Neural cell (in vitro differentiated cells): Measurements from ENCODE around the gene GPR15LG. TPM values are rescaled to one million over a fixed set of nuclear protein-coding genes. Genes with fewer than 3 reads are reported as not detected.
"Not testable (repeated sequence)": the region's sequence is repeated elsewhere in the genome, so short reads cannot be mapped to it uniquely, and the experiment has no call there.

ENCODE experiments used
- H2AFZ ChIP-seq: fragments of 200-600, 300-800 bp; sonication (generic), shearing (Covaris generic); 2 replicates; pipeline ENCODE4 v1.6.0; 2014; ENCODE audit warnings: low read depth, mild to moderate bottlenecking, antibody characterized with exemption, low read length, moderate library complexity
- H3F3A ChIP-seq: fragments of 200-600 bp; shearing (Covaris generic); 2 replicates; pipeline ENCODE4 v1.6.1; 2016; ENCODE audit warnings: mild to moderate bottlenecking, moderate library complexity, mixed read lengths, antibody characterized with exemption, low read length; ENCODE audit not compliant: insufficient read depth, poor library complexity, severe bottlenecking
- H3K27ac ChIP-seq: fragments of 200-600, 300-800 bp; sonication (generic), shearing (Covaris generic); 2 replicates; pipeline ENCODE4 v1.5.1; 2014; ENCODE audit warnings: mild to moderate bottlenecking, low read length, moderate library complexity
- H3K27me3 ChIP-seq: fragments of 300-800, 200-600 bp; sonication (generic), shearing (Covaris generic); 2 replicates; pipeline ENCODE4 v1.6.0; 2014; ENCODE audit warnings: mild to moderate bottlenecking, low read depth, low read length, moderate library complexity; ENCODE audit not compliant: insufficient read depth
- H3K36me3 ChIP-seq: fragments of 300-800, 200-600 bp; sonication (generic), shearing (Covaris generic); 2 replicates; pipeline ENCODE4 v1.5.1; 2014; ENCODE audit warnings: mild to moderate bottlenecking, antibody characterized with exemption, low read length, moderate library complexity; ENCODE audit not compliant: insufficient read depth
- H3K4me2 ChIP-seq: fragments of 300-800, 200-600 bp; sonication (generic), shearing (Covaris generic); 2 replicates; pipeline ENCODE4 v1.6.0; 2014; ENCODE audit warnings: mild to moderate bottlenecking, low read length
- H3K4me3 ChIP-seq: fragments of 300-800, 200-600 bp; sonication (generic), shearing (Covaris generic); 2 replicates; pipeline ENCODE4 v1.5.1; 2014; ENCODE audit warnings: mild to moderate bottlenecking, low read length, moderate library complexity
- H3K79me2 ChIP-seq: fragments of 200-600 bp; shearing (Covaris generic); replicated peaks from 2 replicates; pipeline ENCODE4 v1.6.0; 2014; ENCODE audit warnings: mild to moderate bottlenecking, low read length, moderate library complexity; ENCODE audit not compliant: insufficient read depth
- H3K9ac ChIP-seq: fragments of 300-800, 200-600 bp; sonication (generic), shearing (Covaris generic); 2 replicates; pipeline ENCODE4 v1.6.1; 2016; ENCODE audit warnings: mild to moderate bottlenecking, low read length, mixed read lengths
- H3K9me2 ChIP-seq: fragments of 200-600 bp; shearing (Covaris generic); 2 replicates; pipeline ENCODE4 v1.6.1; 2016; ENCODE audit warnings: mild to moderate bottlenecking, low read length, mixed read lengths; ENCODE audit not compliant: insufficient read depth
- H3K9me3 ChIP-seq: fragments of 200-600, 300-800 bp; sonication (generic), shearing (Covaris generic); 2 replicates; pipeline ENCODE4 v1.6.1; 2016; ENCODE audit warnings: mild to moderate bottlenecking, mixed run types, low read length, moderate library complexity, mixed read lengths
- H4K20me1 ChIP-seq: fragments of 200-600 bp; shearing (Covaris generic); 2 replicates; pipeline ENCODE4 v1.6.1; 2016; ENCODE audit warnings: mild to moderate bottlenecking, mixed run types; ENCODE audit not compliant: insufficient read depth
- EP300 ChIP-seq: fragments of 450-650 bp; conservative IDR thresholded peaks from 2 replicates; pipeline ENCODE4 v1.6.1; 2014; ENCODE audit warnings: antibody characterized with exemption, mild to moderate bottlenecking, moderate library complexity; ENCODE audit not compliant: poor library complexity, severe bottlenecking
- EZH2 ChIP-seq: fragments of 200-600, 300-800 bp; shearing (Covaris generic), sonication (generic); IDR thresholded peaks from 2 replicates; pipeline ENCODE4 v1.6.1; 2014; ENCODE audit warnings: antibody characterized with exemption, low read length, borderline replicate concordance, mild to moderate bottlenecking; ENCODE audit not compliant: insufficient read depth, poor library complexity, severe bottlenecking
- MXI1 ChIP-seq: fragments of 450-650 bp; conservative IDR thresholded peaks from 2 replicates; pipeline ENCODE4 v1.6.1; 2014; ENCODE audit warnings: antibody characterized with exemption, mild to moderate bottlenecking; ENCODE audit not compliant: poor library complexity, severe bottlenecking
- POLR2AphosphoS5 ChIP-seq: IDR thresholded peaks from 2 replicates; pipeline ENCODE4 v1.6.1; 2012
- RAD21 ChIP-seq: fragments of 450-650 bp; conservative IDR thresholded peaks from 2 replicates; pipeline ENCODE4 v1.6.1; 2014; ENCODE audit warnings: antibody characterized with exemption, mild to moderate bottlenecking, moderate library complexity
- SMC3 ChIP-seq: fragments of 450-650 bp; conservative IDR thresholded peaks from 2 replicates; pipeline ENCODE4 v1.6.1; 2014; ENCODE audit warnings: antibody characterized with exemption, mild to moderate bottlenecking, moderate library complexity; ENCODE audit not compliant: poor library complexity
- TAF1 ChIP-seq: IDR thresholded peaks from 2 replicates; pipeline ENCODE4 v1.6.1; 2012; ENCODE audit warnings: low read depth
- polyA plus RNA-seq: library from polyadenylated mRNA; depleted of rRNA; stranded (reverse); fragments of >200 nt; gene quantifications from 2 replicates; pipeline ENCODE4 v1.2.3, GENCODE V29; 2014
- TF ChIP-seq, protein P1 (sequence below): fragments of 450-650 bp; IDR thresholded peaks from 2 replicates; pipeline ENCODE4 v1.5.1; 2014; ENCODE audit warnings: antibody characterized with exemption, mild to moderate bottlenecking, moderate library complexity; ENCODE audit not compliant: poor library complexity, severe bottlenecking
- TF ChIP-seq, protein P2 (sequence below): IDR thresholded peaks from 2 replicates; pipeline ENCODE4 v1.6.1; 2012; ENCODE audit warnings: borderline replicate concordance

The GPR15LG gene
- polyA plus RNA-seq, 1 donor from 2014 or later, result not detected

DNA sequence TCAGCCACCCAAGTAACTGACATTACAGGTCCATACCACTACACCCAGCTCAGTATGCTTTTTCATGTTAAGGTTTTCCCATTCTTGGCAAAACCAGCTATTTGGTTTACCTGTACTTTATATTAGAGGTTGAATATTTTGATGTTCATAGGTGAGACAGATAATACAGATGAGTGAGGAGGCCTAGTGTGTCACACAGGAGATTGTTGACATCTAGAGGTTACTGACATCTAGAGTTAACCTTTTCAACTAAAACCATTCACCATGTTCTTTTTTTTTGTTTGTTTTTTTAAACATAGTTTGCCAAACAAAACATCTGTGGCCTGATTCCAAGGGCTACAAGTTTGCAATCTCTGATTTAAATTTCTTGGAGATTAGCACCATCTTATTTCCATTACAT is 26.3 kb upstream of the GPR15LG start:
- Histone ChIP-seq H3K4me3 (no peak overlapping the region), H3K9ac (no peak overlapping the region), H3K9me3 (no peaks in the 10 kb centered on the region), H3K36me3 (peaks cover 7% of the 10 kb centered on the region), H4K20me1 (no peaks in the 10 kb centered on the region), H3K9me2 (no peaks in the 10 kb centered on the region), H3F3A (no peaks in the 10 kb centered on the region), H3K79me2 (peaks cover 5% of the 10 kb centered on the region), H2AFZ (no peak overlapping the region), H3K4me2 (no peak overlapping the region), H3K27ac (no peak overlapping the region), H3K27me3 (no peaks in the 10 kb centered on the region)
- no peak for TF ChIP-seq POLR2AphosphoS5
- no peak for TF ChIP-seq RAD21
- no peak for TF ChIP-seq EP300
- TF ChIP-seq MXI1, result no peak
- no peak for TF ChIP-seq SMC3

DNA sequence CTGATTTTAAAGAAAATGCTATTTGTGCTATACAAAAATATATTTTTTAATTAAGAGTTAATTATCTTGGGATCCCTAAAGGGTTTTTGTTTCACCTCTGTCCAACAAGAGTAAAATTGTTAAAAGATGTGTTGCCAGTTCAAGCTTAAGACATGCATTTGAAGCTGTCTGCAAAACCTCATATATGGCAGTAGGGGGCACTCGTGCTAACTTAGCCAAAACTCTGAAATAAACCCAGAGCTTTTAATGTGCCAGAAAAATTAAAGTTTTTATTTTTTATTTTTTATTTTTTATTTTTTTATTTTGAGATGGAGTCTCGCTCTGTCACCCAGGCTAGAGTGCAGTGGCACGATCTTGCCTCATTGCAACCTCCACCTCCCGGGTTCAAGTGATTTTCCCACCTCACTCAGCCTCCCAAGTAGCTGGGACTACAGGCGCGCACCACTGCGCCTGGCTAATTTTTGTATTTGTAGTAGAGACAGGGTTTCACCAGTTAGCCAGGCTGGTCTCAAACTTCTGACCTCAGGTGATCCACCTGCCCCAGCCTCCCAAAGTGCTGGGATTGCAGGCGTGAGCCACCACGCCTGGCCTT is 25.5 kb upstream of the GPR15LG start:
- H3K27ac ChIP-seq, H3K79me2 ChIP-seq, H2AFZ ChIP-seq, H3K4me3 ChIP-seq, H3K36me3 ChIP-seq, H4K20me1 ChIP-seq, H3K27me3 ChIP-seq, H3K9me3 ChIP-seq, H3K4me2 ChIP-seq, H3K9ac ChIP-seq, H3F3A ChIP-seq, H3K9me2 ChIP-seq: not testable (repeated sequence)
- TF ChIP-seq, protein P1, sequence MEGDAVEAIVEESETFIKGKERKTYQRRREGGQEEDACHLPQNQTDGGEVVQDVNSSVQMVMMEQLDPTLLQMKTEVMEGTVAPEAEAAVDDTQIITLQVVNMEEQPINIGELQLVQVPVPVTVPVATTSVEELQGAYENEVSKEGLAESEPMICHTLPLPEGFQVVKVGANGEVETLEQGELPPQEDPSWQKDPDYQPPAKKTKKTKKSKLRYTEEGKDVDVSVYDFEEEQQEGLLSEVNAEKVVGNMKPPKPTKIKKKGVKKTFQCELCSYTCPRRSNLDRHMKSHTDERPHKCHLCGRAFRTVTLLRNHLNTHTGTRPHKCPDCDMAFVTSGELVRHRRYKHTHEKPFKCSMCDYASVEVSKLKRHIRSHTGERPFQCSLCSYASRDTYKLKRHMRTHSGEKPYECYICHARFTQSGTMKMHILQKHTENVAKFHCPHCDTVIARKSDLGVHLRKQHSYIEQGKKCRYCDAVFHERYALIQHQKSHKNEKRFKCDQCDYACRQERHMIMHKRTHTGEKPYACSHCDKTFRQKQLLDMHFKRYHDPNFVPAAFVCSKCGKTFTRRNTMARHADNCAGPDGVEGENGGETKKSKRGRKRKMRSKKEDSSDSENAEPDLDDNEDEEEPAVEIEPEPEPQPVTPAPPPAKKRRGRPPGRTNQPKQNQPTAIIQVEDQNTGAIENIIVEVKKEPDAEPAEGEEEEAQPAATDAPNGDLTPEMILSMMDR, result peak; percentile 56
- TF ChIP-seq RAD21 (peak; percentile 56), SMC3 (peak; percentile 54)

DNA sequence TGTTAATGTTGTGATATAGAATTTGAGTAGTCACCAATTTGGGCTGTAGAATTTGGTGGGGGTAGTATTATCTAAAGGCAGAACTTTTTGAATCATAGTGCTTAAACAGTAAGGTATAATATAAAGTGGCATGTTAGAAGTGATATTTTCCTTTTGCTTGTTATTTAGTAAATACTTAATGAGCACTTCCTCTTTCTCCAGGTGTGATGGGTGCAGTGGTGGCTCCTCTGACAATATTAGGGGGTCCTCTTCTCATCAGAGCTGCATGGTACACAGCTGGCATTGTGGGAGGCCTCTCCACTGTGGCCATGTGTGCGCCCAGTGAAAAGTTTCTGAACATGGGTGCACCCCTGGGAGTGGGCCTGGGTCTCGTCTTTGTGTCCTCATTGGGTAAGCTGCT is 23.7 kb upstream of the GPR15LG start:
- Histone ChIP-seq H3K27ac (no peak overlapping the region), H3K4me3 (no peak overlapping the region), H2AFZ (no peak overlapping the region), H3K79me2 (no peaks in the 10 kb centered on the region), H4K20me1 (no peaks in the 10 kb centered on the region), H3F3A (no peaks in the 10 kb centered on the region), H3K27me3 (no peaks in the 10 kb centered on the region), H3K9me3 (no peaks in the 10 kb centered on the region), H3K36me3 (peaks cover 4% of the 10 kb centered on the region), H3K9me2 (no peaks in the 10 kb centered on the region), H3K4me2 (no peak overlapping the region), H3K9ac (no peak overlapping the region)
- TF ChIP-seq EP300 (no peak), EZH2 (no peak), POLR2AphosphoS5 (no peak), TAF1 (no peak), RAD21 (no peak), MXI1 (no peak), SMC3 (no peak)
- TF ChIP-seq, protein P1, result no peak
- TF ChIP-seq, protein P2, sequence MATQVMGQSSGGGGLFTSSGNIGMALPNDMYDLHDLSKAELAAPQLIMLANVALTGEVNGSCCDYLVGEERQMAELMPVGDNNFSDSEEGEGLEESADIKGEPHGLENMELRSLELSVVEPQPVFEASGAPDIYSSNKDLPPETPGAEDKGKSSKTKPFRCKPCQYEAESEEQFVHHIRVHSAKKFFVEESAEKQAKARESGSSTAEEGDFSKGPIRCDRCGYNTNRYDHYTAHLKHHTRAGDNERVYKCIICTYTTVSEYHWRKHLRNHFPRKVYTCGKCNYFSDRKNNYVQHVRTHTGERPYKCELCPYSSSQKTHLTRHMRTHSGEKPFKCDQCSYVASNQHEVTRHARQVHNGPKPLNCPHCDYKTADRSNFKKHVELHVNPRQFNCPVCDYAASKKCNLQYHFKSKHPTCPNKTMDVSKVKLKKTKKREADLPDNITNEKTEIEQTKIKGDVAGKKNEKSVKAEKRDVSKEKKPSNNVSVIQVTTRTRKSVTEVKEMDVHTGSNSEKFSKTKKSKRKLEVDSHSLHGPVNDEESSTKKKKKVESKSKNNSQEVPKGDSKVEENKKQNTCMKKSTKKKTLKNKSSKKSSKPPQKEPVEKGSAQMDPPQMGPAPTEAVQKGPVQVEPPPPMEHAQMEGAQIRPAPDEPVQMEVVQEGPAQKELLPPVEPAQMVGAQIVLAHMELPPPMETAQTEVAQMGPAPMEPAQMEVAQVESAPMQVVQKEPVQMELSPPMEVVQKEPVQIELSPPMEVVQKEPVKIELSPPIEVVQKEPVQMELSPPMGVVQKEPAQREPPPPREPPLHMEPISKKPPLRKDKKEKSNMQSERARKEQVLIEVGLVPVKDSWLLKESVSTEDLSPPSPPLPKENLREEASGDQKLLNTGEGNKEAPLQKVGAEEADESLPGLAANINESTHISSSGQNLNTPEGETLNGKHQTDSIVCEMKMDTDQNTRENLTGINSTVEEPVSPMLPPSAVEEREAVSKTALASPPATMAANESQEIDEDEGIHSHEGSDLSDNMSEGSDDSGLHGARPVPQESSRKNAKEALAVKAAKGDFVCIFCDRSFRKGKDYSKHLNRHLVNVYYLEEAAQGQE, result no peak
